NCI-H187 treated with DMSO at 0.1 percent for 48 hours (cell line): ENCODE data around the gene NOX1.

Experiments
- DNase-seq: peaks from one replicate; lab custom pipeline; 2025; lab: John Stamatoyannopoulos, UW

Gene NOX1

GRCh38 chrX:100874325-100874724 lies at the start of gene NOX1:
NOX1 (minus strand) TSS chrX:100874359; CDS start chrX:100874139, 220 bp downstream.
- no peak for DNase-seq

- DNase-seq, result no peak
Observed at GRCh38 chrX:100915562-100915961, 41.4 kb upstream of the NOX1 start.

DNA sequence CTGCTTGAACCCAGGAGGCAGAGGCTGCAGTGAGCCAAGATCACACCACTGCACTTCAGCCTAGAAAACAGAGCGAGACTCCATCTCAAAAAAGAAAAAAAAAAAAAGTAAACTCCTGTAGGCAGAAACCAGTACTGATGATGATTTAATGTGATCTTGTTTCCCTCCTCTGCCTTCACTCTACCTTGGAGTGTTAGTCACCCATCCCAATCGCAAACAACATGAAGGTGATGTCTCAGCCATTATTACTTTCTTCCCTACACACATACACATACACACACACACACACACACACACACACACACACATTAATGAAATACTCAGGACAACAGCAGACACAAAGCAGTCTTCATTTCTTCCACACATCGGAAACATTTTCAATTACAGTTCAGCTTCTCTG lies 39.0 kb upstream of the NOX1 start:
- DNase-seq, result no peak

GRCh38 chrX:100911731-100912130 lies 37.6 kb upstream of the NOX1 start:
- DNase-seq, result no peak

DNA sequence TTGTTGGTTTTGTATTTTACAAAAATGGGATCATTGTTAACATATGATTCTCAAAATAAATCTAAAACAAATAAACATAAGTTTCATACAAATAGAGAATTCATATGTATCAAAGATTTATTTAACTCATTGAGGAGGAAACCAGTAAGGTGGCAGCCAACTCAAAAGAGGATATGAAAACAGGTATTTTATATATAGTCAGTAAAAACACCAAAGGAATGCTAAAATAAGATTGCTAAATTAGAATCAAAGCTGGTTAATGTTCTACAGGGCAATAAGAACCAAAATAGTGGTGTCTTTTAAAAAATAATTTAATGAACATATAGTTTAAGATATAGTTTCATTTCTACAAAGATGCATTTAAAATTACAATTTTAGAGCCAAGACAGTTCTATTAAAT lies 31.5 kb upstream of the NOX1 start:
- DNase-seq, result no peak

DNA sequence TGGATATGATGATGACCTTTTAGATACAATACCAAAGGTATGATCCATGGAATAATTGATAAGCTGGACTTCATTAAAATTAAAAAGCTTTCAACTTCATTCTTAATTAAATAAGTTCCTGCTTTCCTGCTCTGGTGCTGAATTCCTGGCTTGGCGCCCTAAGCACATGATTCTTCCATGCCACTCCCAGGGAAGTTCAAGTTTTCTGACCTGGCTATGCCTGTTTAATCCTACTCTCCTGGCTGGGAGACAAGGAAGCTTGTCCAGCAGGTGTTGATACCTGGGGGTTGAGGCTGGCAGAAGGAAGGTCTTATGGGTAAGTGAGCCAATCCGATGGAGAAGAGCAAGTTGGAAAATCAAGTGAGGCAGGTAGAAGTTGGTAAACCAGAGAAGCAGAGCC lies 30.3 kb upstream of the NOX1 start:
- no peak for DNase-seq

DNA sequence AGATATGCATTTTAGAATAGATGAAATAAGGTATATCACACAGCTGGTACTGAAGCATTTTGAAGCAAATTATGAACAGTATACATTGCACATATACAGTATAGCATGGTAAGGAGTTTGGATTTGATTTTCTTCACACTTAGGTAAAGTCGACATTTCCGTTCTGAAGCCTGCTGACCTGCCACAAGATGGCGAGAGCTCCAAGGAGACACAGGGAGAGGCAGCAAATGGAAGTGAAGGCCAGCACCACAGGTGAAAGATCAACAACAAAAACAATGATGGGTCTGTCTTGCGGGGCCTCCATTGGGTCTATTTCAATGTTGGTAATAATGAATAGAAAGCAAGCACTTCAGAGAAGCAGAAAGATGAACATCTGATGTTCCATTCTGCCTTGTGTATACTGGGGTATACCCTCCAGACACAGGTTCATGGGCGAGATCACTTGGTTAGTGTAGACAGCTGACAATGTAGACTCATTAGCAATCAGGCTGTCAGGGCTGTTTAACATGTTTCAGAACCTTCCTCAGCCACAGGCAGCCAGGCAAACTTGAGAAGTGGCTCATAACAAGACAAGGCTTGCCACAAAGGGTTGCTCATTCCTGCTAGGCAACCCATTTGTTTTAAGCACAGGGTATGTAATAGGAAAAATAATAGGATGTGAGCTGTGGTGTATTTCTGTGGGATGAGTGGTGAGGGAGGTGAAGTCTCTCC lies 21.4 kb upstream of the NOX1 start:
- no peak for DNase-seq

- no peak for DNase-seq
Observed at GRCh38 chrX:100883654-100884053, 9.5 kb upstream of the NOX1 start.

- no peak for DNase-seq
Observed at GRCh38 chrX:100880368-100880767, 6.2 kb upstream of the NOX1 start.

DNA sequence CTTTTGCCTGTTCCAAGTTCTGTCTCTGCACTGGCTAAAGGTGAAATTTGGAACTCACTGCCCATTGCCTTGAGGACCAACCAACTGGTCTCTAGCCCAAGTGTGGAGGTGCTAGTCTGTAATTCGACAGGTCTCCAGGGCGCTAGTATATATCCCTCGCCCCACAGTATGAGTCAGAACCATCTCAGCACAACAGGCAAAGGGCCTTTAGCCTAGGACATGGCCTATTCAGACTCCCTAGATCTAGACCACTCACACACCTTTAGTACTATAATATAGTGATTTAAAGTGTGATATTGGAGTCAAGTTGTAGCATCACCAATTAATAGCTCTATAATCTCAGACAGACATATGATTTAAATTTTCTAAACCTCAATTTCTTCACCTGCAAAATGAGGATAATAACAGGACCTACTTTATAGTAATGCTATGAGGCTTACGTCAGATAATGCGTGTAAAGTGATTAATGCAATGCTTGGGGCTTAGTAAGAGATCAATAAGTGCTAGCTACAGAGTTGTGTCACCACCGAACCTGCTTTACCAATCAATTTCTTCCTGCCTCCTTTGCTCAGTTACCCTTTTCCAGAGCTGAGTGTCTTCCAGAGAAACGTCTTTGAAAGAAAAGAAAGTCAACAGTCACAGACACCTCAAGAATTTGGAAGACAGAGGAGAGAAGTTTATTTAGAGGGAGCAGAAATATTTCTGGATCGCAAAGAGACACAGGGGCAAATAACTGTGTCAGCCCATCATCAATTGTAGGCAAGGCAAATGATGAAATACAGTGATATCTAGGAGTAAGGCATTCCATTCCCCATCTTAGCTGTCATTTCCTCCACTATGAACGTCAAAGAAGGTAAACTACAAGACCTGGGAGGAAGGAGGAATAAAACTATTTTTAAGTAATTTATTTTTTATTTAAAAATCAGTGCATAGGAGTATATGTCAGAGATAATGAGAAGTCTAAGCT lies 2.3 kb downstream of the NOX1 start:
- DNase-seq, result no peak

GRCh38 chrX:100870527-100870926 lies 3.6 kb downstream of the NOX1 start:
- no peak for DNase-seq

- no peak for DNase-seq
Observed at GRCh38 chrX:100868273-100868672, 5.9 kb downstream of the NOX1 start.

GRCh38 chrX:100864657-100865391 lies 9.3 kb downstream of the NOX1 start:
- no peak for DNase-seq

DNA sequence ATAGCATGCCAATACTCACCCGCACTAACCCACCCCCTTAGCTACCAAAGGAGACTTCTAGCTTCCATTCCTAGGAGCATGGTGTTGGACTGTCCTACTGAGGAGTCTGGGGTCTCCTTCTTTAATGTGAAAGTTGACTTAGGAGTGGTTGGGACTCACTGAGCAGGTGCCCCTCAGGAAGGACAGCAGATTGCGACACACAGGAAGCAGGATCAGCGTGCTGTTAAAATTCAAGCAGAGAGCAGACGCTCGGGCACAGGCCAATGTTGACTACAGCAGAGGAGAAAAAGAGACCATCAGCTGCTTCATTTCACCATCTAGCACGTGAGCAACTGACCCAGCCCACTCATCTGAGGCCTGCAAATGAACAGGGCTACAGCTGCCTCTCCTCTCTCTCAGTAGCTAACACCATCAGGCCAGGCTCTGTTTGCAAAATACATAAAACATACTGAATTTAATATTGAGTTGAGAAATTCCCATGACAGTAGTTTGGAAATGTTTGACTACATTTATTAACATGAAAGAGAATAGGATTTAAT lies 10.8 kb downstream of the NOX1 start:
- DNase-seq, result no peak

DNA sequence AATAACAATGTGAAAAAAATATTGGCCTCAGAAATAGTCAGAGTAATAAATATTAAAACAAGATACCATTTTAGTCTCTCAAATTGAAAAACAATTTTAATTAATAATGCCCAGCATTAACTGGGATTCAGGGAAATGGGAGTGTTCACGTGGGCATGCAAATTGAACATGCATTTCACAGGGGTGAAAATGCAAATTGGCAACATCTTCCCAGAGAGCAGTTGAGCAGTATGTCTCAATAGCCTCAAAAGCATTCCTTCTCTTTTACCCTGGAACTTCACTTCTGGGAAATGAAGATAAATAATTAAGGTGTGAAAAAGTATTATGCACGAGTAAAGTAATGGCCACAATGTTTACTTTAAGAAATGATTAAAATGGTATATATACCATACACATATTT lies 21.3 kb downstream of the NOX1 start:
- DNase-seq, result no peak

DNA sequence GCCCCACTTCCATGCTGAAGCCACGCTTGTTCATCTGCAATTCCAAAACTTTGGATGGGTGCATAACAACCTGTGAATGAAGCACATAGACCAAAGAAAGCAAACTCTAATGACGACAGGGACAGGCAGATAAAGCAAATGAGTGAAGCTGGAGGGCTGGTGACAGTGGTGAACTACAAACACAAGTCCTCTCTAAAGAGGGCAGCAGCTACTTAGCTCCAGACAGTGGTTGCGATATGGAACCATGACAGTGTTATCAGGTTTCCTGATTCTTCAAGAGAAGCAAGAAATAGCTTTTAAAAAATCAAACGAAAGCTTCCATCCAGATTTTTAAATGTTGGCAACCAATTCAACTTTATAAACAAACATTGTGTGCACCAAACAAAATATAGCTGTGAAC lies 23.8 kb downstream of the NOX1 start:
- DNase-seq, result no peak

GRCh38 chrX:100831219-100831946 lies 42.8 kb downstream of the NOX1 start:
- no peak for DNase-seq

DNA sequence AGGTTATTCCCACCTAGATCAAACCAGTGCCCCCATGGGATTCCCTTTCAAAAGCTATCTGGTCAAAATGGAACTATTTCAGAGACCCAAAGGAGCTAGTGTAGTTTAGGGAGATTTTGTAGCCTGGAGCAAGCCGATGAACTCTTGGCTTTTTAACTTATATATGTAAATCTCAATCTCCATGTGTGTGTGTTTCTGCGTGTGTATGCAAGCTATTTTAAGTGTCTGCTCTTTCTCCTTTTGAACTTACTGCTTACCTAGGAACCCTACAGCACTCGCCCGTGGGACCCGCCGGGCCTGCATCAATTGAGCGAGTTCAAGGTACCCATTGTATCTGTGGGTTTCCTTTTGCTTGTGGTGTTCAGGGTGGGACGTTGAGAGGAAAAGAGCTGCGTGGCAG lies 43.6 kb downstream of the NOX1 start:
- DNase-seq, result no peak

- DNase-seq, result no peak
Observed at GRCh38 chrX:100830143-100830542, 44.0 kb downstream of the NOX1 start.

GRCh38 chrX:100829730-100830129 lies 44.4 kb downstream of the NOX1 start:
- no peak for DNase-seq

GRCh38 chrX:100819837-100820666 lies 54.1 kb downstream of the NOX1 start, which contains the start of gene CSTF2:
CSTF2 (plus strand) TSS chrX:100820391; CDS start chrX:100820417, 26 bp downstream.
- DNase-seq, result peak; percentile 39
